Heart right ventricle (tissue), 16 donors: ENCODE results near the gene MYO5B. TPM values are rescaled to one million over a fixed set of nuclear protein-coding genes. Genes with fewer than 3 reads are reported as not detected.

Source experiments
- ATAC-seq, 8 donors: fragments of 200-7000 bp; cut with Tn5 transposase; one replicate each; pipeline ENCODE4 v1.9.1; 2020; ENCODE audit warnings: mild to moderate bottlenecking in 8 of 8, moderate library complexity in 8 of 8, moderate number of reproducible peaks in 1 of 8
- DNase-seq, 2 donors: peaks; one replicate each; pipeline ENCODE4 v3.0.0-alpha.2; 2020
- H3K27ac ChIP-seq, 10 donors: fragments of 200-600 bp; sonication (generic) in 2 of 10; one replicate each; pipeline versions ENCODE4 v1.5.0 to v1.8.0; 2020 to 2022; ENCODE audit warnings: mild to moderate bottlenecking in 3 of 10
- H3K27me3 ChIP-seq, 7 donors: fragments of 200-600 bp; one replicate each; pipeline ENCODE4 v1.8.0; 2021 to 2022; ENCODE audit warnings: mild to moderate bottlenecking in 2 of 7
- H3K36me3 ChIP-seq, 9 donors: fragments of 200-600 bp; sonication (generic) in 1 of 9; one replicate each; pipeline versions ENCODE4 v1.5.0 to v1.8.0; 2020 to 2022; ENCODE audit warnings: mild to moderate bottlenecking in 2 of 9
- H3K4me1 ChIP-seq, 9 donors: fragments of 200-600 bp; sonication (generic) in 1 of 9; one replicate each; pipeline versions ENCODE4 v1.5.0 to v1.8.0; 2020 to 2022; ENCODE audit warnings: mild to moderate bottlenecking in 4 of 9
- H3K4me3 ChIP-seq, 10 donors: fragments of 200-600 bp; sonication (generic) in 2 of 10; one replicate each; pipeline versions ENCODE4 v1.5.0 to v1.8.0; 2020 to 2022; ENCODE audit warnings: mild to moderate bottlenecking in 7 of 10, moderate library complexity in 2 of 10
- H3K9me3 ChIP-seq, 11 donors: fragments of 200-600 bp in 10 of 11; sonication (generic) in 2 of 11; one replicate each; pipeline versions ENCODE4 v1.5.0 to v1.8.0; 2013 to 2022; ENCODE audit warnings: mild to moderate bottlenecking in 2 of 11, control low read depth in 1 of 11, moderate library complexity in 1 of 11
- CTCF ChIP-seq, 9 donors: fragments of 200-600 bp; sonication (generic) in 2 of 9; IDR thresholded peaks; one replicate each; pipeline versions ENCODE4 v1.5.0 to v1.8.0; 2021 to 2022; ENCODE audit warnings: antibody characterized with exemption in 9 of 9, mild to moderate bottlenecking in 5 of 9, moderate library complexity in 1 of 9
- WGBS, 2 donors: extraction: QIAGEN DNeasy Blood & Tissue Kit; methylation state at CpG; one replicate each; pipeline ENCODE4 v1.1.7; 2013; ENCODE audit warnings: inconsistent platforms in 1 of 2; 5-methylcytosine and 5-hydroxymethylcytosine counted together
- intact Hi-C, 10 donors: fragments of 100-400 bp; cut with DNase I; formaldehyde crosslinking; loops; one replicate each; pipeline versions ENCODE4 v1.11.1 to v1.14.2; 2022
- polyA plus RNA-seq, 2 donors: library from polyadenylated mRNA; stranded (reverse); fragments of 200-250 nt; gene quantifications; one replicate each; pipeline ENCODE4 v1.2.3, GENCODE V29; 2013
- total RNA-seq, 10 donors: library from RNA; stranded (reverse); fragmentation: NEBNext Ultra II Directional in 3 of 10; extraction: Animal tissue kit (Norgen Biotek cat#: 25700) in 3 of 10; gene quantifications; one replicate each; pipeline versions ENCODE4 v1.2.1 to v1.2.4, GENCODE V29; 2021 to 2023
- donor health status: Arrhythmogenic right ventricular cardiomyopathy.
- donor health status: ischemic (EF 13 %, LVEDD 7.1; RV severe dilation, severe dysfunction).
- donor health status: healthy with polysubstance abuse.
- donor health status: DM: no; HTN: yes; CAD: no.
- donor health status: DM: no; HTN: no; CAD: no.
- donor health status: ischemic (EF 25% LVEDD 6.9; RV normal size, moderate dysfunction).
- donor health status: ischemic (EF 25% LVEDD 5.7; RV mildly dilated, moderate dysfunction).
- donor health status: healthy.
- donor health status: DM: yes; HTN: yes; CAD: no.
- donor health status: Ischemic cardiomyopathy.
- donor health status: ischemic (EF 35%, LVEDD 5.7; RV mildly dilated, moderate dysfunction).
- donor health status: nonischemic (EF 11% LVEDD 7.7; RV severe dilation, severe dysfunction).
- donor health status: DM: yes; HTN: yes; CAD: no.
- donor health status: PGD.
- donor health status: ischemic (EF 29% LVEDD 5.4; RV normal size, mild dysfunction).
- donor health status: nonischemic (EF 23%, LVEDD 6.1; RV moderate dilation, normal function).

The MYO5B gene
- total and polyA plus RNA-seq, 12 donors = 0.20 to 3.7 (median 0.93) TPM

DNA sequence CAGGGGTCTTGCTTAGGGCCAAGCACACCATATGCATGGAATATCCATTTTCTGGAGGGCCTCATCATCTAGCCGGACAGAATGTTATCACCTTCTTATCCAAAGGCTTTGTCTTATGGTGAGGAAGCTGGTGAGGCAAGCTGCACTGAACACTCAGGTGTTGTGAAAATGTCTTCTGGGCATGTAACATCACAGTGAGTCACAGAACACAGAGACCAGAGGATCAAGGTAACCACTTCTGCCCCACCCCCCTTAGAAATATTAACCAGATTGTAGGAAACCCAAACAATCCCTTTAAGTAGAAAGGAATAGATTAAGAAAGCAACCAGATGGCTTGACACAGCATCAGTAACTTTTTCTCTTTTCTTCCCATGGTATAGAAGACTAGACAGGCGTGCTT is 51.1 kb downstream of the MYO5B start:
- no peaks in the 10 kb centered on the region for H3K4me1 ChIP-seq
- intact Hi-C loops = no loop called here
- 88 to 89% methylated on average over 2 of the region's 2 CpGs for WGBS, 2 donors
- no peak for ATAC-seq
- TF ChIP-seq CTCF (IDR thresholded peaks at IDR 0.05) = no peak
- DNase-seq = no peak
- H3K27me3 ChIP-seq = peaks cover 0 to 15% (median 0%) of the 10 kb centered on the region in 7 donors
- H3K36me3 ChIP-seq = no peaks in the 10 kb centered on the region
- no peak overlapping the region for H3K4me3 ChIP-seq
- H3K27ac ChIP-seq = no peak overlapping the region
- no peaks in the 10 kb centered on the region for H3K9me3 ChIP-seq

GRCh38 chr18:50143294-50143693 is 51.7 kb downstream of the MYO5B start:
- Histone ChIP-seq H3K9me3 (no peaks in the 10 kb centered on the region), H3K4me1 (no peaks in the 10 kb centered on the region), H3K27me3 (peaks cover 0 to 15% (median 0%) of the 10 kb centered on the region in 7 donors), H3K27ac (no peak overlapping the region), H3K36me3 (no peaks in the 10 kb centered on the region), H3K4me3 (no peak overlapping the region)
- TF ChIP-seq CTCF (IDR thresholded peaks at IDR 0.05) = no peak
- intact Hi-C loops = no loop called here
- DNase-seq (no peak), ATAC-seq (no peak)
- 60 to 67% methylated on average over 3 of the region's 3 CpGs for WGBS, 2 donors

DNA sequence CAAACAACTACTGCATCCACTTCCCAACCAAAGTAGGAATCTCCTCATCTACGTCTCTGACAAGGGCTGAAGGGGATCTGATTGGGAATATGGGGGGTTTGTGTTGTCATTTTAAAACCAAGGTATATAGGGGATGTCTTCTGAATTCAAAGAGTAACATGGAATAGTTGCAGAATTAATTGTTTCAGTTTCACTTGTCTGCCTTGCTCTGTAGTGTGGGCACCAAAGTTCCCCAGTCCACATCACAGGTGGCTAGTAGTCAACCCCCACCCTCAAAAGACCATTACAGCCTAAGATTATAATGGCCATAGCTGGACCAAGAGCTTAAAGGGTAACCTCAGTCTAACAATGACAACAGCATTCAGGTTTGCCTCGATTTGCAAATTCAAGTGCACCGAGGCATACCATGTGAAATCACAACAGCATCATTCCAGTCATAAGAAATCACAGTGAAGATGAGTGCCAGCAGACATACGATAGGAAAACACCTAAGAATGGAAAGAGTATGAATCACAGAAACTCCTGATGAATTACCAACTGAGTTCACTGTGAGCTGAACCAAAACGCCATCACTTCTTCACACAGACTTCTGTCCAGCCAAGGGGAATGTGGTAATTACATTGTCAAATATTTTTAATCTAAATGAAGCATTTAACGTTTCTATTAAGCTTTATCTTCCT is 52.4 kb downstream of the MYO5B start:
- Histone ChIP-seq H3K36me3 (no peaks in the 10 kb centered on the region), H3K27ac (no peak overlapping the region), H3K4me3 (no peak overlapping the region), H3K4me1 (no peaks in the 10 kb centered on the region), H3K27me3 (peaks cover 0 to 15% (median 0%) of the 10 kb centered on the region in 7 donors), H3K9me3 (no peaks in the 10 kb centered on the region)
- TF ChIP-seq CTCF (IDR thresholded peaks at IDR 0.05) = no peak
- ATAC-seq (no peak), DNase-seq (no peak)
- WGBS, 2 donors = 63 to 74% methylated on average over 6 of the region's 6 CpGs
- intact Hi-C loops = no loop called here

GRCh38 chr18:50138181-50139064 is 56.5 kb downstream of the MYO5B start:
- Histone ChIP-seq H3K27ac (no peak overlapping the region), H3K36me3 (no peaks in the 10 kb centered on the region), H3K4me1 (no peaks in the 10 kb centered on the region), H3K27me3 (peaks cover 0 to 30% (median 0%) of the 10 kb centered on the region in 7 donors), H3K9me3 (no peaks in the 10 kb centered on the region), H3K4me3 (no peak overlapping the region)
- no peak for ATAC-seq
- 59 to 68% methylated on average over 4 of the region's 4 CpGs for WGBS, 2 donors
- intact Hi-C loops = no loop called here
- DNase-seq = no peak
- TF ChIP-seq CTCF (IDR thresholded peaks at IDR 0.05) = no peak
